Fibroblast of lung (primary cell): ENCODE measurements around the gene RAP1GAP2. TPM values are rescaled to one million over a fixed set of nuclear protein-coding genes. Genes with fewer than 3 reads are reported as not detected.
A peak's percentile ranks its signal among the peaks of the same experiment; 100 is the strongest.
"Not testable (repeated sequence)": the region's sequence is repeated elsewhere in the genome, so short reads cannot be mapped to it uniquely, and the experiment has no call there.

Source experiments
- DNase-seq, 2 donors: peaks; one replicate each; pipeline versions ENCODE4 v3.0.0 to v3.0.0-alpha.2; 2010; ENCODE audit warnings: low read depth in 2 of 2
- H2AFZ ChIP-seq: 2 replicates; pipeline ENCODE4 v1.5.1; 2012; ENCODE audit warnings: low read length, control low read depth, inconsistent platforms
- H3K27ac ChIP-seq: 2 replicates; pipeline ENCODE4 v1.5.1; 2011; ENCODE audit warnings: low read length, control low read depth; ENCODE audit not compliant: insufficient read depth
- H3K27me3 ChIP-seq: 2 replicates; pipeline ENCODE4 v1.5.1; 2011; ENCODE audit warnings: mild to moderate bottlenecking, low read length; ENCODE audit not compliant: control insufficient read depth, insufficient read depth
- H3K36me3 ChIP-seq: 2 replicates; pipeline ENCODE4 v1.5.1; 2011; ENCODE audit warnings: low read length; ENCODE audit not compliant: control insufficient read depth, insufficient read depth
- H3K4me1 ChIP-seq: 2 replicates; pipeline ENCODE4 v1.5.1; 2011; ENCODE audit warnings: low read length; ENCODE audit not compliant: control insufficient read depth, insufficient read depth; ENCODE audit errors: extremely low read depth
- H3K4me2 ChIP-seq: 2 replicates; pipeline ENCODE4 v1.5.1; 2011; ENCODE audit warnings: low read length, control low read depth; ENCODE audit not compliant: insufficient read depth; ENCODE audit errors: extremely low read depth
- H3K4me3 ChIP-seq, 4 experiments: fragments of 200-600 bp in 1 of 4; sonication (generic) in 1 of 4; replicated peaks in 1 of 4; 2 replicates each; pipeline ENCODE4 v1.5.1; 2011 to 2016; ENCODE audit warnings: low read length in 4 of 4, low read depth in 3 of 4, mild to moderate bottlenecking in 3 of 4, control low read depth in 2 of 4, inconsistent platforms in 1 of 4, mixed read lengths in 1 of 4; ENCODE audit not compliant: insufficient read depth in 1 of 4; ENCODE audit errors: control extremely low read depth in 1 of 4
- H3K79me2 ChIP-seq: 2 replicates; pipeline ENCODE4 v1.5.1; 2012; ENCODE audit warnings: mild to moderate bottlenecking, low read length, inconsistent platforms; ENCODE audit not compliant: control insufficient read depth, insufficient read depth
- H3K9ac ChIP-seq: 2 replicates; pipeline ENCODE4 v1.5.1; 2011; ENCODE audit warnings: mild to moderate bottlenecking, low read length, control low read depth; ENCODE audit not compliant: insufficient read depth
- H3K9me3 ChIP-seq: 2 replicates; pipeline ENCODE4 v1.5.1; 2012; ENCODE audit warnings: low read depth, low read length; ENCODE audit not compliant: control insufficient read depth, insufficient read depth
- H4K20me1 ChIP-seq: 2 replicates; pipeline ENCODE4 v1.5.1; 2011; ENCODE audit warnings: low read length; ENCODE audit not compliant: control insufficient read depth, insufficient read depth; ENCODE audit errors: extremely low read depth
- EZH2 ChIP-seq: IDR thresholded peaks from 2 replicates; pipeline ENCODE4 v1.5.1; 2012; ENCODE audit warnings: low read length, control low read depth, mild to moderate bottlenecking; ENCODE audit errors: missing control alignments
- polyA plus RNA-seq, 2 donors: library from polyadenylated mRNA; depleted of rRNA in 1 of 2; stranded (reverse) in 1 of 2; unstranded in 1 of 2; fragments of >200 nt; gene quantifications; 2 replicates each; pipeline ENCODE4 v1.2.1, GENCODE V29; 2011 to 2012; ENCODE audit warnings: missing spikeins in 1 of 2
- total RNA-seq: library from RNA; depleted of rRNA; stranded (reverse); fragments of >200 nt; gene quantifications from 2 replicates; pipeline ENCODE4 v1.2.1, GENCODE V29; 2014
- TF ChIP-seq, protein P1 (sequence below), 2 donors: IDR thresholded peaks in 1 of 2; conservative IDR thresholded peaks in 1 of 2; 1 replicate in 1 of 2; 2 replicates in 1 of 2; pipeline ENCODE4 v1.5.1; 2011 to 2012; ENCODE audit warnings: low read length in 2 of 2, control low read depth in 1 of 2, inconsistent platforms in 1 of 2, low read depth in 1 of 2, mild to moderate bottlenecking in 1 of 2

RAP1GAP2 gene
- total and polyA plus RNA-seq, 2 donors (not counting 1 experiment from before 2014, with no cell fraction given) = 0.33 to 0.99 TPM

GRCh38 chr17:3048727-3049471, 252.7 kb downstream of the RAP1GAP2 start:
- Histone ChIP-seq H3K79me2 (no peaks in the 10 kb centered on the region), H3K4me3 (peak overlapping the region; percentile 69 to 83 (median 75)), H3K9me3 (no peaks in the 10 kb centered on the region), H4K20me1 (no peaks in the 10 kb centered on the region), H3K36me3 (no peaks in the 10 kb centered on the region), H2AFZ (peak overlapping the region; percentile 95), H3K4me1 (no peaks in the 10 kb centered on the region), H3K27me3 (no peaks in the 10 kb centered on the region), H3K27ac (peak overlapping the region; percentile 57), H3K9ac (peak overlapping the region; percentile 36), H3K4me2 (peak overlapping the region; percentile 84)
- TF ChIP-seq, protein P1, sequence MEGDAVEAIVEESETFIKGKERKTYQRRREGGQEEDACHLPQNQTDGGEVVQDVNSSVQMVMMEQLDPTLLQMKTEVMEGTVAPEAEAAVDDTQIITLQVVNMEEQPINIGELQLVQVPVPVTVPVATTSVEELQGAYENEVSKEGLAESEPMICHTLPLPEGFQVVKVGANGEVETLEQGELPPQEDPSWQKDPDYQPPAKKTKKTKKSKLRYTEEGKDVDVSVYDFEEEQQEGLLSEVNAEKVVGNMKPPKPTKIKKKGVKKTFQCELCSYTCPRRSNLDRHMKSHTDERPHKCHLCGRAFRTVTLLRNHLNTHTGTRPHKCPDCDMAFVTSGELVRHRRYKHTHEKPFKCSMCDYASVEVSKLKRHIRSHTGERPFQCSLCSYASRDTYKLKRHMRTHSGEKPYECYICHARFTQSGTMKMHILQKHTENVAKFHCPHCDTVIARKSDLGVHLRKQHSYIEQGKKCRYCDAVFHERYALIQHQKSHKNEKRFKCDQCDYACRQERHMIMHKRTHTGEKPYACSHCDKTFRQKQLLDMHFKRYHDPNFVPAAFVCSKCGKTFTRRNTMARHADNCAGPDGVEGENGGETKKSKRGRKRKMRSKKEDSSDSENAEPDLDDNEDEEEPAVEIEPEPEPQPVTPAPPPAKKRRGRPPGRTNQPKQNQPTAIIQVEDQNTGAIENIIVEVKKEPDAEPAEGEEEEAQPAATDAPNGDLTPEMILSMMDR (conservative IDR thresholded peaks at IDR 0.05 in 1 of 2, IDR thresholded peaks at IDR 0.05 in 1 of 2; ENCODE audit: low read depth in 1 of 2, low read length in 2 of 2) = peak; percentile 56 to 57
- no peak for TF ChIP-seq EZH2
- peak; percentile 97 to 98 for DNase-seq

GRCh38 chr17:3049705-3050295, 253.6 kb downstream of the RAP1GAP2 start:
- Histone ChIP-seq H3K4me1 (no peaks in the 10 kb centered on the region), H3K4me3 (peak overlapping the region in 2 of 4 experiments; percentile 80 to 83), H3K4me2 (no peak overlapping the region), H3K79me2 (no peaks in the 10 kb centered on the region), H2AFZ (no peak overlapping the region), H3K9ac (no peak overlapping the region), H3K9me3 (no peaks in the 10 kb centered on the region), H3K36me3 (no peaks in the 10 kb centered on the region), H3K27ac (no peak overlapping the region), H4K20me1 (no peaks in the 10 kb centered on the region), H3K27me3 (no peaks in the 10 kb centered on the region)
- DNase-seq = peak in 1 of 2 donors; percentile 44
- TF ChIP-seq EZH2 = no peak
- TF ChIP-seq, protein P1 (conservative IDR thresholded peaks at IDR 0.05 in 1 of 2, IDR thresholded peaks at IDR 0.05 in 1 of 2; ENCODE audit: low read depth in 1 of 2, low read length in 2 of 2) = no peak

- not testable (repeated sequence) for H3K27ac ChIP-seq, H3K4me3 ChIP-seq, H3K79me2 ChIP-seq, H4K20me1 ChIP-seq, H3K4me2 ChIP-seq, H2AFZ ChIP-seq, H3K27me3 ChIP-seq, DNase-seq, H3K36me3 ChIP-seq, H3K4me1 ChIP-seq, H3K9ac ChIP-seq, H3K9me3 ChIP-seq
Measured at GRCh38 chr17:3054868-3055267, 258.6 kb downstream of the RAP1GAP2 start.

DNA sequence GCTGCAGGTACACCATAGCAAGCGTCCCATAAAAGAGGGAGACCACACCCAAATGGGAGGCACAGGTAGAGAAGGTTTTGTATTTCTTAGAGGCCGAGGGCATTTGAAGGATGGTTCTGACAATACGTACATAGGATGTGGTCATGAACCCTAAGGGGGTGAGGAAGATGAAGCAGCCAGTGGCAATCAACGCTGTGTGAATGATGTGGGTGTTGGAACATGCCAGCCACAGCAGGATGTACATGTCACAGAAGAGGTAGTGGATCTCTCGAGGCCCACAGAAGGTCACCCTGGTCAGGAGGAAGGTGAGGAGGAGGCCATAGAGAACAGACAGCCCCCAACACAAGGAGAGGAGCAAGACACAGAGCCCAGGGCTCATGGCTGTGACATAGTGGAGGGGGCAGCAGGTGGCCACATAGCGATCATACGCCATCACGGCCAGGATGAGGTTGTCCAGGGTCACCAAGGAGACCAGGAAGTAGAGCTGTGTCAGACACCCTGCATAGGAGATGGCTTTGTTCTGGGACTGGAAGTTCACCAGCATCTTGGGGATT, 266.7 kb downstream of the RAP1GAP2 start:
- not testable (repeated sequence) for H3K4me3 ChIP-seq, H2AFZ ChIP-seq, H3K9me3 ChIP-seq, H3K4me2 ChIP-seq, H3K9ac ChIP-seq, H3K36me3 ChIP-seq, H3K4me1 ChIP-seq, DNase-seq, H3K27me3 ChIP-seq, H3K79me2 ChIP-seq, H4K20me1 ChIP-seq, H3K27ac ChIP-seq

DNA sequence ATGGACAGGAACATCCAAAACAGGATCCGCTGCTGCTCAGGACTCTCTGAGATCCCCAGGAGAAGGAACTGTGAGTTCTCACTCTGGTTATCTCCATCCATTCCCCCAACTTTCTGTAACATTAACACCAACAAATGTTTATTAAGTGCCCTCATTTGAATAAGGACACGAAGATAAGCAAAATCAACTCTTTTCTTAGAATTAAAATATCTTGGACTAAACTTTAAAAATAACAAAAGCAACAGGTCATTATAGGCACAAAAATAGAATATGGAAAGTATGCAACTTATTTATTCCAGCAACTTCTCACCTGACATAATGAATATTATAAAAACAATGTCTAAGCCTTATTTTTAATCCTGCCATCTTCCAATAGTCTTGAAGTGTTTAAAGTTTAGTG, 267.3 kb downstream of the RAP1GAP2 start, which contains the start of gene OR1D5:
TSS of gene OR1D5 (minus strand) at position 101 of the 400 bp plus-strand sequence. CDS start at position 101, 0 bp downstream.
- H3K9ac ChIP-seq, DNase-seq, H3K27me3 ChIP-seq, H3K79me2 ChIP-seq, H3K9me3 ChIP-seq, H4K20me1 ChIP-seq, H3K4me1 ChIP-seq, H3K27ac ChIP-seq, H3K36me3 ChIP-seq, H2AFZ ChIP-seq, H3K4me2 ChIP-seq, H3K4me3 ChIP-seq: not testable (repeated sequence)
